KBM-7 (cell line): ENCODE results near the gene LRRC15.
A peak's percentile ranks its signal among the peaks of the same experiment; 100 is the strongest.

Experiments
- DNase-seq: peaks from one replicate; pipeline ENCODE4 v3.0.0-alpha.2; 2015
- in situ Hi-C: fragments of 300-500 bp; cut with MboI; formaldehyde crosslinking; loops from 2 replicates; pipeline ENCODE4 v1.14.3; 2020; ENCODE audit warnings: low sequenced_read_pairs, low pct_unique_long_range_greater_than_20kb, mixed read lengths

Gene LRRC15

GRCh38 chr3:194367992-194368841 lies 1.3 kb downstream of the LRRC15 start:
- DNase-seq: no peak
- in situ Hi-C loops: no loop called here

GRCh38 chr3:194365978-194366490 lies 3.5 kb downstream of the LRRC15 start:
- no peak for DNase-seq
- in situ Hi-C loops: no loop called here

- in situ Hi-C loops: no loop called here
- DNase-seq: no peak
Measured at GRCh38 chr3:194365526-194365925, 4.0 kb downstream of the LRRC15 start.

- no peak for DNase-seq
- in situ Hi-C loops: no loop called here
Measured at GRCh38 chr3:194364652-194365434, 4.7 kb downstream of the LRRC15 start.

- in situ Hi-C loops: no loop called here
- DNase-seq: no peak
Measured at GRCh38 chr3:194364314-194364651, 5.3 kb downstream of the LRRC15 start.

- DNase-seq: no peak
- in situ Hi-C loops: no loop called here
Measured at GRCh38 chr3:194360568-194360967, 9.0 kb downstream of the LRRC15 start.

GRCh38 chr3:194357681-194358080 lies 11.9 kb downstream of the LRRC15 start:
- no peak for DNase-seq
- in situ Hi-C loops: no loop called here

- no peak for DNase-seq
- in situ Hi-C loops: no loop called here
Measured at GRCh38 chr3:194355379-194355778, 14.2 kb downstream of the LRRC15 start.

- in situ Hi-C loops: no loop called here
- DNase-seq: no peak
Measured at GRCh38 chr3:194354315-194354714, 15.2 kb downstream of the LRRC15 start.

- no peak for DNase-seq
- in situ Hi-C loops: no loop called here
Measured at GRCh38 chr3:194352667-194353246, 16.8 kb downstream of the LRRC15 start.

- DNase-seq: no peak
- in situ Hi-C loops: no loop called here
Measured at GRCh38 chr3:194351952-194352536, 17.5 kb downstream of the LRRC15 start.

- no peak for DNase-seq
- in situ Hi-C loops: no loop called here
Measured at GRCh38 chr3:194351080-194351672, 18.4 kb downstream of the LRRC15 start, which contains the start of gene CPN2. Gene CPN2 (minus strand): TSS chr3:194351328. CDS start chr3:194342702, 8,626 bp downstream.

- in situ Hi-C loops: no loop called here
- DNase-seq: no peak
Measured at GRCh38 chr3:194350726-194351071, 18.8 kb downstream of the LRRC15 start.

- in situ Hi-C loops: no loop called here
- DNase-seq: no peak
Measured at GRCh38 chr3:194348354-194348753, 21.2 kb downstream of the LRRC15 start.

- in situ Hi-C loops: no loop called here
- DNase-seq: no peak
Measured at GRCh38 chr3:194346621-194347020, 22.9 kb downstream of the LRRC15 start.

- in situ Hi-C loops: no loop called here
- no peak for DNase-seq
Measured at GRCh38 chr3:194346035-194346434, 23.5 kb downstream of the LRRC15 start.

GRCh38 chr3:194344012-194344411 lies 25.5 kb downstream of the LRRC15 start:
- in situ Hi-C loops: no loop called here
- peak; percentile 77 for DNase-seq

GRCh38 chr3:194343561-194343893 lies 26.0 kb downstream of the LRRC15 start:
- no peak for DNase-seq
- in situ Hi-C loops: no loop called here

- in situ Hi-C loops: no loop called here
- no peak for DNase-seq
Measured at GRCh38 chr3:194342861-194343560, 26.5 kb downstream of the LRRC15 start.
